IPS DF 6.9 (cell line): Measurements from ENCODE around the gene MLXIP.

ENCODE experiments used
- DNase-seq: peaks from one replicate; pipeline ENCODE4 v3.0.0-alpha.2; 2013; ENCODE audit warnings: low read depth, low spot score
- H3K27ac ChIP-seq: one replicate; pipeline ENCODE4 v1.5.1; 2013; ENCODE audit warnings: low read length, control low read depth
- H3K27me3 ChIP-seq: 2 replicates; pipeline ENCODE4 v1.6.1; 2013; ENCODE audit warnings: mild to moderate bottlenecking, low read length; ENCODE audit not compliant: control insufficient read depth, insufficient read depth
- H3K36me3 ChIP-seq: 2 replicates; pipeline ENCODE4 v1.6.1; 2013; ENCODE audit warnings: low read length; ENCODE audit not compliant: control insufficient read depth, insufficient read depth
- H3K4me1 ChIP-seq: 2 replicates; pipeline ENCODE4 v1.6.1; 2013; ENCODE audit warnings: low read length; ENCODE audit not compliant: control insufficient read depth, insufficient read depth
- H3K4me3 ChIP-seq: 2 replicates; pipeline ENCODE4 v1.5.1; 2013; ENCODE audit warnings: mild to moderate bottlenecking, low read length
- H3K9me3 ChIP-seq: 2 replicates; pipeline ENCODE4 v1.6.1; 2013; ENCODE audit warnings: low read length, inconsistent platforms; ENCODE audit not compliant: control insufficient read depth, insufficient read depth
- WGBS: extraction: QIAGEN DNeasy Blood & Tissue Kit; methylation state at CpG from one replicate; pipeline ENCODE4 v1.1.7; 2013; ENCODE audit warnings: mixed read lengths, missing lambda C conversion rate; ENCODE audit not compliant: insufficient read length, insufficient coverage; 5-methylcytosine and 5-hydroxymethylcytosine counted together

Gene MLXIP

DNA sequence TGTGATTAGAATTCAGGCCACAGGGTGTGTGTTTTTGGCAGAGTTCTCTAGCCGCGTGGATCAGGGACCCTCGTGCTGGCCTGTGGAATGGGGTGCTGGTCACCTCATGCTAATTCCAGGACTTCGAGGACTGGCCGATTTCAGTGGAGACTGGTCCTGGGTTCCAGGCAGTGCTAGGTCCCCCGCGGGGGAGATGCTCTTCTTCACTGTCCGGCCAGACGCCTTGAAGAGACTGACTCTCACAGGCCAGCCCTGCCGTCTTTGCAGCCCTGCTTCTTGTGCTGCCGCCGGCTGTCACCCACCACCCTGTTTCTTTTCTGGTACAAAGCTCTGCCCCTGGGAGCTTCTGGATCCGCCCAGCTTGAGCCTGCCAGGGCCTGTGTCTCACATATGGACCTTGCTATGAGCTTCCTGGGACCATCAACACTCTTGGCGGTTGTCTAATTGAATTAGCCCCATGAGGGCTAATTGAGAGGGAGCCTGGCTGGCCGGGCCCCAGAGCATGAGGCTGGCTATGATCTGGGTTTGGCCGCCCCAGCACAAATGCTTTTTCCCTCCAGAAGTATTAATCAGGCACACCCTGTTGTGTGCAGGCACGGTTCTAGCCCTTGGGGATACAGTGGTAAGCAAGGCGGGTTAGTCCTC is 8.2 kb downstream of the MLXIP start:
- no CpG with 5 or more reads among the region's 18 CpGs for WGBS
- H3K9me3 ChIP-seq = no peaks in the 10 kb centered on the region
- H3K27me3 ChIP-seq = no peaks in the 10 kb centered on the region
- H3K4me1 ChIP-seq = no peaks in the 10 kb centered on the region
- no peak overlapping the region for H3K4me3 ChIP-seq
- DNase-seq = no peak
- no peaks in the 10 kb centered on the region for H3K36me3 ChIP-seq
- H3K27ac ChIP-seq = no peak overlapping the region

DNA sequence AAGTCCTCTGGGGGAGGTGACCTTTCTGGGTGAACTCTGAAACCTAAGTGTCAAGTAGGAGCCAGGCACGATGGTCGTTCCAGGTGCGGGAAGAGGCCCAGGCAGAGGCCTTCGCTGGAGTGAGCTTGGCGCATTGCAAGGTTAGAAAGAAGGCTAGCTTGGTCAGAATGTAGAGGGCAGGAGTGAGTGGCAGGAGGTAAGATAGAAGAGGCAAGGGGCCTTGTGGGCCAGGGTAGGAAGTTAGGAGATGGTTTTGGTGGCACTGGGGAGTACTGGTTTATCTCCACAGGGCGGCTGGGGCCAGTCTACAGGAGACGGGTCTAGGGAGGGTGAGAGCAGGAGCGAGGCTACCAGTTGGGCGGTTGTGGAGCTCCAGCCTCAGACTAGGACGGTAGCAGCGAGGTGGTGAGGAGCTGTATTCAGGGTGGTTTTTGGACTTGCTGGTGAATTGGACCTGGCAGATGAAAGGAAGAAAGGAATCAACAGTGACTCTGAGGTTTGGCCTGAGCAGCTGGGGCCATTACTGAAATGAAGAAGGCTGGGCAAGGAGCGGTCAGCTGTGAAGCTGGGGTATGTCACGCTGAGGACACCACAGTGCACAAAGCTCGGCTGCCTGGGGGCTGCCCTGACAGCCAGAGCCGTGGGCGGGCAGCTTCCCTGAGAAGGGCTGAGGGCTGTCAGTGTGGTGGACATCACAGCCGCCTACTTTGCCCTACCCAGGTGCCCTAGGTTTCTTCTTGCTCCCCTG is 9.0 kb downstream of the MLXIP start:
- Histone ChIP-seq H3K9me3 (no peaks in the 10 kb centered on the region), H3K27me3 (no peaks in the 10 kb centered on the region), H3K27ac (no peak overlapping the region), H3K4me1 (no peaks in the 10 kb centered on the region), H3K36me3 (no peaks in the 10 kb centered on the region), H3K4me3 (no peak overlapping the region)
- WGBS = no CpG with 5 or more reads among the region's 17 CpGs
- no peak for DNase-seq

DNA sequence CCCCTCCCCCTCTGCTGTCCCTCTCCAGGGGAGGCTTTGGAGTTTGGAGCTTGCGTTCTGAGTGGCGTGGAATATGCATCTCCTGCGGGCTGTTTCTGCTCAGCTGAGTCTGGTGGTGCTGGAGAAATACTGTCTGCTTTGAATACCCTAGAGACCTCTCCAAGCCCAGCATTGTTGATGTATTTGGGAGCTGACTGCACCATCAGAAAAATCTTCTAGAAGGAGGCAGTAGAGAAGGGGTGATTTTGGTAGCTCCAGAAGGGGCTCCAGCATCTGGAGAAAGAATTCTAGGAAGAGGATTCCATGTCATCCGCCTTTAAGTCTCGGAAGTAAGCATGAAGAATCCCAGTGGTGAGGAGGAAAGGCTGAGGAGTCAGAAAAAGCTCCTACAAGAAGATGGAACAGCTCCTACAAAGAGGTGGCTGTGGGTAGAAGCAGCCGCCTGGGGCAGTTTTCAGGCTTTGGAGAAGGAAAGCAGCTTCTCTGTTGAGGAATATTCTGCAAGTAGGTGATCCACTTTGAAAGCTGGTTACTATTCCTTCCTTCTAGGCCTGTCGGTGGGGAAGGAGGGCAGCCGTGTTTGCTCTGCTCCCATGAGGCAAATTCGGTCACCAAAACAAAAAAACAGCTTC is 9.7 kb downstream of the MLXIP start:
- WGBS = no CpG with 5 or more reads among the region's 9 CpGs
- no peaks in the 10 kb centered on the region for H3K36me3 ChIP-seq

DNA sequence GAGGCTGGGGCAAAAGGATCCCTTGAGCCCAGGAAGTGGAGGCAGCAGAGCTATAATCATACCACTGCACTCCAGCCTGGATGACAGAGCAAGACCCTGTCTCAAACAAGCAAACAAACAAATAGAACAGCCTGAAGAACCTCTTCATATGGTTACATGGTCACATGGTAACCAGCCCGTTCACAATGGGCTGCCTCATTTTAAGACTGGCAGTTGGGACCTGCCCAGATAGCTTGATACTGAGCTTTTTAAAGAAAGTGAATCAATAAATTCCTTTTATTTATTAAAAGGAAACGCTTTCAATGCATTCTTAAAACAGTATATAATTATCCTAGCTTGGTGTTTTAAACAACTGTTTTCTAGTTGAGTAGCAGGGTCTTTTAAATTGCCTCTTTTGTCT is 10.5 kb downstream of the MLXIP start:
- no CpG with 5 or more reads among the region's 2 CpGs for WGBS

More for the DNA sequence above, 9.7 kb downstream of the MLXIP start:
- no peaks in the 10 kb centered on the region for H3K27me3 ChIP-seq
- no peak for DNase-seq
- no peak overlapping the region for H3K4me3 ChIP-seq
- no peak overlapping the region for H3K27ac ChIP-seq
- H3K9me3 ChIP-seq = no peaks in the 10 kb centered on the region
- no peaks in the 10 kb centered on the region for H3K4me1 ChIP-seq

DNA sequence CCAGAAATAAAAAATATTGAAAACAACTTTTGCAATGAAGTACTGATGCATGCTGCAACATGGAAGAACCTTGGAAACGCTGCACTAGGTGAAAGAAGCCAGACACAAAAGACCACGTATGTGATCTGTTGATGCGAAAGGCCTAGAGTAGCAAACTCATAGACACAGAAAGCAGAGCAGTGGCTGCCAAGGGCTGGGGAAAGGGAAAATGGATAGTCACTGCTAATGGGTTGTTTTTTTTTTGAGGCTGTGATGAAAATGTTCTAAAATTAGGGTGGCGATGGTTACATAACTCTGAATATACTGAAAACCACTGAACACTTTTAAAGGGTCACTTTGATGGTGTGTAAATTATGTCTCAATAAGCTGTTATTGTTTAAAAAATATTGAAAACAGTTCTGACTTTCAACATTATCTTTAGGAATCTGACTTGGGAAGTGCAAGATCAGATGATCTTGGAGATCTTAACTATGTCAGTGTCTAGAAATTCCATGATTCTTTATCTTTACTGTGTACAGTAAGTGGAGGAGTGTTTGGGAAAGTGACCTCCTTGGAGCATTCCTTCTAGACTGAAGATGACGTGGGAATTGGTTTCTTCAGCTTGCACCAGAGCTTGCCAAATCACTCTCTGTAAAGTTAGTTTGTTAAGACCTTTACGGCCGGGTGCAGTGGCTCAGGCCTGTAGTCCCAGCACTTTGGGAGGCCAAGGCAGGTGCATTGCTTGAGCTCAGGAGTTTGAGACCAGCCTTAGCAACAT is 12.4 kb downstream of the MLXIP start:
- no peak overlapping the region for H3K27ac ChIP-seq
- no peaks in the 10 kb centered on the region for H3K9me3 ChIP-seq
- H3K27me3 ChIP-seq = no peaks in the 10 kb centered on the region
- H3K4me1 ChIP-seq = no peaks in the 10 kb centered on the region
- H3K4me3 ChIP-seq = no peak overlapping the region
- no peak for DNase-seq
- WGBS = no CpG with 5 or more reads among the region's 7 CpGs
- H3K36me3 ChIP-seq = no peaks in the 10 kb centered on the region

More for the DNA sequence above, 10.5 kb downstream of the MLXIP start:
- no peak overlapping the region for H3K27ac ChIP-seq
- no peak overlapping the region for H3K4me3 ChIP-seq
- H3K9me3 ChIP-seq = no peaks in the 10 kb centered on the region
- no peaks in the 10 kb centered on the region for H3K36me3 ChIP-seq
- DNase-seq = no peak
- no peaks in the 10 kb centered on the region for H3K27me3 ChIP-seq
- H3K4me1 ChIP-seq = no peaks in the 10 kb centered on the region

DNA sequence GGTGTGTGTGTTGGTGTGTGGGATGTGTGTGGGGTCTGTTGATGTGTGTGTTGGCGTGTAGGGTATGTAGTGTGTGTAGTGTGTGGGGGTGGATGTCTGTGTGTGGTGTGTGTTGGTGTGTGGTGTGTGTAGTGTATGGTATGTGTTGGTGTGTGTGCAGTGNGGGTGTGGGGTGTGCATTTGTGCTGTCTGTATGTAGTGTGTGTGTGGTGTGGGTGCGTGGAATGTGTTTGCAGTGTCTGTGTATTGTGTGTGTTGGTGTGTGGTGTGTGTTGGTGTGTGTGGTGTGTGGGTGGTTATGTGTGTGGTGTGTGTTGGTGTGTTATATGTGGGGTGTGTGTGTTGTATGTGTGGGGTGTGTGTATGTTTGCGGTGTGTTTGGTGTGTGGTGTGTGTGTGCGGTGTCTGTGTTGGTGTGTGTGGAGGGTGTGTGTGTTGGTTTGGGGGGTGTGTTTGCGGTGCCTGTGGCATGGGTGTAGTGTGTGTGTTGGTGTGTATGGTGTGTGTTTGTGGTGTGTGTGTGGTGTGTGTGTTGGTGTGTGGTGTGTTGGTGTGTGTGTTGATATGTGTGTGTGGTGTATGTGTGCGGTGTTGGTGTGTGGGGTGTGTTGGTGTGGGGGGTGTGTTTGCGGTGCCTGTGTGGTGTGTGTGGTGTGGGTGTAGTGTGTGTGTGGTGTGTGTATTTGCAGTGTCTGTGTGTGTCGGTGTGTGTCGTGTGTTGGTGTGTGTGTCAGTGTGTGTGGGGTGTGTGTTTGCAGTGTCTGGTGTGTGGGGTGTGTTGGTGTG is 14.7 kb downstream of the MLXIP start:
- no peak for DNase-seq
- Histone ChIP-seq H3K27me3 (no peaks in the 10 kb centered on the region), H3K36me3 (no peaks in the 10 kb centered on the region), H3K4me1 (no peaks in the 10 kb centered on the region), H3K9me3 (no peaks in the 10 kb centered on the region), H3K27ac (no peak overlapping the region), H3K4me3 (no peak overlapping the region)
- 100% methylated on average over 9 of the region's 9 CpGs for WGBS

DNA sequence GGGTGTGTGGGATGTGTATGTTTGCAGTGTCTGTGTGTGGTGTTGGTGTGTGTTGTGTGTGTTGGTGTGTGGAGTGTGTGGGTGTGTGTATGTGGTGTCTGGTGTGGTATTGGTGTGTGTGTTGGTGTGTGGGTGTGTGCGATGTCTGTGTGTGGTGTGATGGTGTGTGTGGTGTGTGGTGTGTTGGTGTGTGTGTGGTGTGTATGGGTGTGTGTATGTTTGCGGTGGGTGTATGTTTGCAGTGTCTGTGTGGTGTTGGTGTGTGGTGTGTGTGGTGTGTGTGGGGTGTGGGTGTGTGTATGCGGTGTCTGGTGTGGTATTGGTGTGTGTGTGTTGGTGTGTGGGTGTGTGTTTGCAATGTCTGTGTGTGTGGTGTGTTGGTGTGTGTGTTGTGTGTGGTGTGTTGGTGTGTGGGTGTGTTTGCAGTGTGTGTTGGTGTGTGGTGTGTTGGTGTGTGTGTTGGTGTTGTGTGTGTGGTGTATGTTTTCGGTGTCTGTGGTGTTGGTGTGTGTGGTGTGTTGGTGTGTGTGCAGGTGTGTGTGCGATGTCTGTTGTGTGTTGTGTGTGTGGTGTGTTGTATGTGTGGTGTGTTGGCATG is 15.7 kb downstream of the MLXIP start:
- H3K27ac ChIP-seq = no peak overlapping the region
- no peaks in the 10 kb centered on the region for H3K36me3 ChIP-seq
- H3K9me3 ChIP-seq = no peaks in the 10 kb centered on the region
- no peak for DNase-seq
- peaks cover 1% of the 10 kb centered on the region; the same call in 1 of the 2 replicates for H3K4me1 ChIP-seq
- H3K27me3 ChIP-seq = no peaks in the 10 kb centered on the region
- 100% methylated on average over 5 of the region's 5 CpGs for WGBS
- H3K4me3 ChIP-seq = no peak overlapping the region

DNA sequence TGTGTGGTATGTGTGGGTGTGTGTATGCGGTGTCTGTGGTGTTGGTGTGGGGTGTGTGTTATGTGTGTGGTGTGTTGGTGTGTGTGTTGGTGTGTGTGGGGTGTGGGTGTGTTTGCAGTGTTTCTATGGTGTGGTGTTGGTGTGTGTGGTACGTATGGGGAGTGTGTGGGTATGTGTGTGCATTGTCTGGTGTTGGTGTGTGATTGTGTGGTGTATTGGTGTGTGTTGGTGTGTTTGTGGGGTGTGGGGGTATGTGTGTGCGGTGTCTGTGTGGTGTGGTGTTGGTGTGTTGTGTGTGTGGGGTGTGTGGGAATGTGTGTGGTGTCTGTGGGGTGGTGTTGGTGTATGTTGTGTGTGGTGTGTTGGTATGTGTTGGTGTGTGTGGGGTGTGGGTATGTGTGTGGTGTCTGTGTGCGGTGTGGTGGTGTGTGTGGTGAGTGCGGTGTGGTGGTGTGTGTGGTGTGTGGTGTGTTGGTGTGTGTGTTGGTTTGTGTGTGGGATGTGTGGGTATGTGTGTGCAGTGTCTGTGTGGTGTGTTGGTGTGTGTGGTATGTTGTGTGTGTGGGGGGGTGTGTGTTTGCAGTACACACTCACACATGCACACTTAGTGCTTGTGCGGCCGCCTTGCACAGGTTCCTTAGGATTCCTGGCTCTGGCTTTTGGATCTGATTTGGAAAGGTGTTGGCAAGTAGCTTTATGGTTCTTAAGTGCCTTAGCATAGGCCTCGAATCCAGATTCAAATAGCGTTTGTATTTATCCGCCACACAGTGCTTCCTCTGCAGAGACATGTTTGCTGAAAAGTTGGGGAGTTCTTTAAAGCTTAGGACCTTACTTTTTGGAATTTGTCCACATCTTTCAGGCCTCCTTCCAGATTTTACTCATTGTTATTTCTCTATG is 16.4 kb downstream of the MLXIP start:
- H3K36me3 ChIP-seq = no peaks in the 10 kb centered on the region
- no peaks in the 10 kb centered on the region for H3K27me3 ChIP-seq
- WGBS = 100% methylated on average over 5 of the region's 10 CpGs
- DNase-seq = no peak
- H3K4me3 ChIP-seq = no peak overlapping the region
- H3K4me1 ChIP-seq = peaks cover 4% of the 10 kb centered on the region
- H3K9me3 ChIP-seq = no peaks in the 10 kb centered on the region
- no peak overlapping the region for H3K27ac ChIP-seq

DNA sequence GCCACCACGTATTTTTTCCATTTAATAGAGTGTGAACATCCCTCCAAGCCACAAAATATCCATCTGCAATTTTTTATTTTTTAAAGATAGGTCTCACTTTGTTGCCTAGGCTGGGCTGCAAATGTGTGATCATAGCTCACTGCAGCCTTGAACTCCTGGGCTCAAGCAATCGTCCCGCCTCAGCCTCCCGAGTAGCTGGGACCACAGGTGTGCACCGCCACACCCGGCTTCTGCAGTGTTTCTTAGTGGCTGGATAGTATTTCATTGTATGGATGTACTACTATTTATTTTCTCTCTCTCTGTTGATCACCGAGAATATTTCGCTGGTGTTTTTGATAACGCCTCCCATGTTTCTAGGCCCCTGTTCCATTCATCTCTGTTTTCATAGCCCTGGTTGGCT is 17.5 kb downstream of the MLXIP start:
- Histone ChIP-seq H3K4me1 (peaks cover 4% of the 10 kb centered on the region), H3K36me3 (no peaks in the 10 kb centered on the region), H3K4me3 (no peak overlapping the region), H3K27me3 (no peaks in the 10 kb centered on the region), H3K27ac (no peak overlapping the region), H3K9me3 (no peaks in the 10 kb centered on the region)
- no CpG with 5 or more reads among the region's 9 CpGs for WGBS
- no peak for DNase-seq
